ENCODE results near the gene KSR2.

KSR2 gene

DNA sequence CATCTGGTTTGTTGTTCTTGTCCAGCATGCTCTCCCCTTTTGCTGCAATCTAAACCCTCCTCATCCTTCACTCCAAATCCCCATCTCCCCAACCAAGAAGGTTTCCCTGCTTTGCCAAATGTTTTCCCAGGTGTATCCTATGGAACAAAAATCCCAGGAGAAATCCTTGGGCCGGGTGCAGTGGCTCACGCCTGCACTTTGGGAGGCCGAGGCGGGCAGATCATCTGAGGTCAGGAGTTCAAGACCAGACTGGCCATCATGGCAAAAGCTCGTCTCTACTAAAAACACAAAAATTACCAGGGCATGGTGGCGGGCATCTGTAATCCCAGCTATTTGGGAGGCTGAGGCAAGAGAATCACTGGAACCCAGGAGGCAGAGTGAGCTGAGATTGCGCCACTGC, 5.0 kb downstream of the KSR2 start:
- Histone ChIP-seq H4K91ac (ENCODE audit: low read depth, low read length) (no peak overlapping the region), H2BK120ac (ENCODE audit: insufficient read depth, low read length, poor library complexity) (no peak overlapping the region), H4K8ac (ENCODE audit: low read depth, low read length) (no peak overlapping the region), H3K27ac (ENCODE audit: low read depth, low read length) (no peak overlapping the region), H3K14ac (ENCODE audit: low read length) (no peak overlapping the region), H3K36me3 (ENCODE audit: control insufficient read depth in 1 of 2, insufficient read depth in 2 of 2, low read length in 2 of 2) (no peaks in the 10 kb centered on the region), H3K4ac (ENCODE audit: low read depth, low read length) (no peak overlapping the region), H3K4me2 (ENCODE audit: low read length) (no peak overlapping the region), H3K23ac (ENCODE audit: low read length) (no peak overlapping the region), H2AK5ac (ENCODE audit: low read length) (no peak overlapping the region), H4K12ac (ENCODE audit: low read depth, low read length) (no peak overlapping the region), H3K4me1 (ENCODE audit: control insufficient read depth in 1 of 2, insufficient read depth in 2 of 2, low read length in 2 of 2) (no peaks in the 10 kb centered on the region), H3K9me3 (ENCODE audit: insufficient read depth, low read depth, low read length) (peaks cover 1% of the 10 kb centered on the region), H3K79me1 (ENCODE audit: low read length) (no peaks in the 10 kb centered on the region), H2BK5ac (ENCODE audit: low read depth, low read length, poor library complexity) (no peak overlapping the region), H2BK12ac (ENCODE audit: low read length) (no peak overlapping the region), H3K18ac (ENCODE audit: low read length) (no peak overlapping the region), H3K4me3 (ENCODE audit: low read depth, low read length) (no peak overlapping the region), H2AFZ (ENCODE audit: insufficient read depth, low read length, poor library complexity) (no peak overlapping the region), H3K9ac (ENCODE audit: low read length) (no peak overlapping the region), H3K79me2 (ENCODE audit: control insufficient read depth, insufficient read depth, low read length, poor library complexity) (no peaks in the 10 kb centered on the region), H3K27me3 (ENCODE audit: insufficient read depth, low read length) (peaks cover 6% of the 10 kb centered on the region)
- no CpG with 5 or more reads among the region's 7 CpGs for WGBS (ENCODE audit: extremely low coverage, insufficient coverage, insufficient read length)
- no peak for DNase-seq

GRCh38 chr12:117936722-117937484, 31.9 kb downstream of the KSR2 start:
- Histone ChIP-seq H3K4me2 (ENCODE audit: low read length) (no peak overlapping the region), H3K4ac (ENCODE audit: low read depth, low read length) (no peak overlapping the region), H2BK5ac (ENCODE audit: low read depth, low read length, poor library complexity) (no peak overlapping the region), H3K27me3 (ENCODE audit: insufficient read depth, low read length) (no peaks in the 10 kb centered on the region), H3K27ac (ENCODE audit: low read depth, low read length) (no peak overlapping the region), H3K36me3 (ENCODE audit: control insufficient read depth in 1 of 2, insufficient read depth in 2 of 2, low read length in 2 of 2) (no peaks in the 10 kb centered on the region), H3K9ac (ENCODE audit: low read length) (no peak overlapping the region), H3K4me1 (ENCODE audit: control insufficient read depth in 1 of 2, insufficient read depth in 2 of 2, low read length in 2 of 2) (no peaks in the 10 kb centered on the region), H3K9me3 (ENCODE audit: insufficient read depth, low read depth, low read length) (peaks cover 1% of the 10 kb centered on the region), H4K91ac (ENCODE audit: low read depth, low read length) (no peak overlapping the region), H2AK5ac (ENCODE audit: low read length) (no peak overlapping the region), H3K18ac (ENCODE audit: low read length) (no peak overlapping the region), H4K12ac (ENCODE audit: low read depth, low read length) (no peak overlapping the region), H3K79me2 (ENCODE audit: control insufficient read depth, insufficient read depth, low read length, poor library complexity) (no peaks in the 10 kb centered on the region), H2BK120ac (ENCODE audit: insufficient read depth, low read length, poor library complexity) (no peak overlapping the region), H3K23ac (ENCODE audit: low read length) (no peak overlapping the region), H3K14ac (ENCODE audit: low read length) (no peak overlapping the region), H3K79me1 (ENCODE audit: low read length) (no peaks in the 10 kb centered on the region), H2AFZ (ENCODE audit: insufficient read depth, low read length, poor library complexity) (no peak overlapping the region), H2BK12ac (ENCODE audit: low read length) (no peak overlapping the region), H4K8ac (ENCODE audit: low read depth, low read length) (no peak overlapping the region), H3K4me3 (ENCODE audit: low read depth, low read length) (no peak overlapping the region)
- no CpG with 5 or more reads among the region's 6 CpGs for WGBS (ENCODE audit: extremely low coverage, insufficient coverage, insufficient read length)
- DNase-seq, result no peak

GRCh38 chr12:117933545-117933944, 35.2 kb downstream of the KSR2 start:
- H3K14ac ChIP-seq (ENCODE audit: low read length), result no peak overlapping the region
- H2BK5ac ChIP-seq (ENCODE audit: low read depth, low read length, poor library complexity), result no peak overlapping the region
- no peak overlapping the region for H3K27ac ChIP-seq (ENCODE audit: low read depth, low read length)
- no peak overlapping the region for H3K18ac ChIP-seq (ENCODE audit: low read length)
- H3K36me3 ChIP-seq (ENCODE audit: control insufficient read depth in 1 of 2, insufficient read depth in 2 of 2, low read length in 2 of 2), result no peaks in the 10 kb centered on the region
- no peaks in the 10 kb centered on the region for H3K79me1 ChIP-seq (ENCODE audit: low read length)
- no peak overlapping the region for H3K4me2 ChIP-seq (ENCODE audit: low read length)
- H3K79me2 ChIP-seq (ENCODE audit: control insufficient read depth, insufficient read depth, low read length, poor library complexity), result no peaks in the 10 kb centered on the region
- H3K9ac ChIP-seq (ENCODE audit: low read length), result no peak overlapping the region
- H3K27me3 ChIP-seq (ENCODE audit: insufficient read depth, low read length), result no peaks in the 10 kb centered on the region
- H2AFZ ChIP-seq (ENCODE audit: insufficient read depth, low read length, poor library complexity), result no peak overlapping the region
- no peak overlapping the region for H4K91ac ChIP-seq (ENCODE audit: low read depth, low read length)
- DNase-seq, result no peak
- no CpG with 5 or more reads among the region's 5 CpGs for WGBS (ENCODE audit: extremely low coverage, insufficient coverage, insufficient read length)
- no peak overlapping the region for H4K8ac ChIP-seq (ENCODE audit: low read depth, low read length)
- H3K4me1 ChIP-seq (ENCODE audit: control insufficient read depth in 1 of 2, insufficient read depth in 2 of 2, low read length in 2 of 2), result no peaks in the 10 kb centered on the region
- H2BK12ac ChIP-seq (ENCODE audit: low read length), result no peak overlapping the region
- no peak overlapping the region for H3K4me3 ChIP-seq (ENCODE audit: low read depth, low read length)
- no peak overlapping the region for H3K4ac ChIP-seq (ENCODE audit: low read depth, low read length)
- H3K9me3 ChIP-seq (ENCODE audit: insufficient read depth, low read depth, low read length), result peaks cover 1% of the 10 kb centered on the region
- H2BK120ac ChIP-seq (ENCODE audit: insufficient read depth, low read length, poor library complexity), result no peak overlapping the region
- H2AK5ac ChIP-seq (ENCODE audit: low read length), result no peak overlapping the region
- H4K12ac ChIP-seq (ENCODE audit: low read depth, low read length), result no peak overlapping the region
- peak overlapping the region; percentile 15 for H3K23ac ChIP-seq (ENCODE audit: low read length)

DNA sequence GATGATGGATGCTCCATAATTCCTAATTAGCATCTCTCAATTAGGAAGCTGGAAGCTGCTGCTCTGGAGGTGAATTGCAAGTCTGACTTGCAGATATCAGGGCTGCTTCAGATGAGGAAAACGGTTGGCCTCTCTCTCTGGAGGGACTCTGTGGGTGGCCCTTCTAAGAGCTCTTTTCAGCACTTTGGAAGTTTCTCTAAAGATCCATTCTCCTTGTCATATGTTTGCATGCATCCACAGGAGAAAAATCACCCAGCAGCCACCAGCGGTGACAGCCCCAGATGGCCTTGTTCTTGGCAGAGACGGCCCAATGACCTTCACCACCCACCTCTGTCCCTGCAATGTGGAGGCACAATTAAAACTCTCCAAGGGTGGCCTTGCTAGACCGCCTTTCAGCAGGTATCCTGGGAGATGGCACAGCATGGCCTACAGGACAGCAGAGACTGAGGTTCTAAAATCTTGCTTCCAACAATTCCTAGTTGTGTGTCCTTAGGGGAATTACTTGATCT, 42.3 kb downstream of the KSR2 start:
- Histone ChIP-seq H3K79me2 (ENCODE audit: control insufficient read depth, insufficient read depth, low read length, poor library complexity) (no peaks in the 10 kb centered on the region), H2AK5ac (ENCODE audit: low read length) (no peak overlapping the region), H3K27ac (ENCODE audit: low read depth, low read length) (no peak overlapping the region), H2BK5ac (ENCODE audit: low read depth, low read length, poor library complexity) (no peak overlapping the region), H2BK120ac (ENCODE audit: insufficient read depth, low read length, poor library complexity) (no peak overlapping the region), H3K36me3 (ENCODE audit: control insufficient read depth in 1 of 2, insufficient read depth in 2 of 2, low read length in 2 of 2) (no peaks in the 10 kb centered on the region), H3K9ac (ENCODE audit: low read length) (no peak overlapping the region), H3K79me1 (ENCODE audit: low read length) (no peaks in the 10 kb centered on the region), H3K23ac (ENCODE audit: low read length) (no peak overlapping the region), H3K9me3 (ENCODE audit: insufficient read depth, low read depth, low read length) (no peaks in the 10 kb centered on the region), H3K4me2 (ENCODE audit: low read length) (no peak overlapping the region), H3K4me1 (ENCODE audit: control insufficient read depth in 1 of 2, insufficient read depth in 2 of 2, low read length in 2 of 2) (no peaks in the 10 kb centered on the region), H4K91ac (ENCODE audit: low read depth, low read length) (no peak overlapping the region), H4K8ac (ENCODE audit: low read depth, low read length) (no peak overlapping the region), H3K18ac (ENCODE audit: low read length) (no peak overlapping the region), H3K27me3 (ENCODE audit: insufficient read depth, low read length) (no peaks in the 10 kb centered on the region), H3K4me3 (ENCODE audit: low read depth, low read length) (no peak overlapping the region), H4K12ac (ENCODE audit: low read depth, low read length) (no peak overlapping the region), H3K4ac (ENCODE audit: low read depth, low read length) (no peak overlapping the region), H2BK12ac (ENCODE audit: low read length) (no peak overlapping the region), H2AFZ (ENCODE audit: insufficient read depth, low read length, poor library complexity) (no peak overlapping the region), H3K14ac (ENCODE audit: low read length) (no peak overlapping the region)
- DNase-seq, result no peak
- no CpG with 5 or more reads among the region's 4 CpGs for WGBS (ENCODE audit: extremely low coverage, insufficient coverage, insufficient read length)
